NK-92 treated with Interleukin-12 subunit alpha and Interleukin-12 subunit beta, amount 100 ng/mL, for 24 hours (cell line): ENCODE results near the gene ZNF407.
A peak's percentile ranks its signal among the peaks of the same experiment; 100 is the strongest.
"Not testable (repeated sequence)": the region's sequence is repeated elsewhere in the genome, so short reads cannot be mapped to it uniquely, and the experiment has no call there.

Experiments used
- DNase-seq: peaks from one replicate; lab custom pipeline; 2025; lab: John Stamatoyannopoulos, UW

The ZNF407 gene

DNA sequence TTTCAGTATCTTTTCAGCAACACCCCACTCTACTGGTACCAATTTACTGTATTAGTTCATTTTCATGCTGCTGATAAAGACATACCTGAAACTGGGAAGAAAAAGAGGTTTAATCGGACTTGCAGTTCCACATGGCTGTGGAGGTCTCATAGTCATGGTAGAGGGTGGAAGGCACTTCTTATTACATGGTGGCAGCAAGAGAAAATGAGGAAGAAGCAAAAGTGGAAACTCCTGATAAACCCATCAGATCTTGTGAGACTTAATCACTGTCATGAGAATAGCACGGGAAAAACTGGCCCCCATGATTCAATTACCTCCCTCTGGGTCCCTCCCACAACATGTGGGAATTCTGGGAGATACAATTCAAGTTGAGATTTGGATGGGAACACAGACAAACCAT lies 374.1 kb downstream of the ZNF407 start:
- DNase-seq, result not testable (repeated sequence)

DNA sequence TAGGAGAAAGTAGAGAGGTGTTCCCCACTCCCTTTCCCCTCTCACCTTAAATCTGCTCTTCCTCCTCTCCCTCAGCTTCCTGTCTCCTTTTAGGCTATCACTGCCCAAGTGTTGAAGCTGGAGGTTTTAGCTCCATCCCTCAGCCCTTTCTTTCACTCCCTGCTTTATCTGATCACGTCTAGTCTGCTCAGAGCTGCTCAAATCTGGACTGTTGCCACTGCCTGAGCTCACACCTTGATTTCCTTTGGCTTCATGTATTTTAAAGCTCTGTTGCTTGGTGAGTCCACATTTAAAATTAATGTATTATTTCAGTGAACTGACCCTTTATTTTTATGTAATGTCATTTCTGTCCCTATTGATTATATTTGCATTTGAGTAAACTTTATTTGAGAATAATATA lies 374.7 kb downstream of the ZNF407 start:
- DNase-seq, result no peak

DNA sequence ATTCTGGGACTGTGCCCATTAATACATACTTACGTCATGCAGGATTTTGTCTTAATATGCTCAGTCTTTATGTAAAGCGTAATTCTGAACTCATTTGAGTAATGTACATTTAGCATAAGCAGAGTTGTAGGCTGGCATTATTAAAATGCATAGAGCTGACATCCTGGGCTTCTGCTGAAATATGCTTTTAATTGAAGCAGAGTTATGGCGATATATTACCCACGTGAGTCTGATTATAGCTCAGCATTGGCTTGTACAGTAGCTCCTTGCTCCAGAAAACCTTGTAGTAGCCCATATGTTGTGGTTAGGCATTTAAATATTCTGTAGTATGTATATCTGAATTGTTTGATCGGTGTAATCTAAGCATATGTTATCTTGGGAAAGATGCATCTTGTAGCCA lies 377.3 kb downstream of the ZNF407 start:
- DNase-seq, result no peak

DNA sequence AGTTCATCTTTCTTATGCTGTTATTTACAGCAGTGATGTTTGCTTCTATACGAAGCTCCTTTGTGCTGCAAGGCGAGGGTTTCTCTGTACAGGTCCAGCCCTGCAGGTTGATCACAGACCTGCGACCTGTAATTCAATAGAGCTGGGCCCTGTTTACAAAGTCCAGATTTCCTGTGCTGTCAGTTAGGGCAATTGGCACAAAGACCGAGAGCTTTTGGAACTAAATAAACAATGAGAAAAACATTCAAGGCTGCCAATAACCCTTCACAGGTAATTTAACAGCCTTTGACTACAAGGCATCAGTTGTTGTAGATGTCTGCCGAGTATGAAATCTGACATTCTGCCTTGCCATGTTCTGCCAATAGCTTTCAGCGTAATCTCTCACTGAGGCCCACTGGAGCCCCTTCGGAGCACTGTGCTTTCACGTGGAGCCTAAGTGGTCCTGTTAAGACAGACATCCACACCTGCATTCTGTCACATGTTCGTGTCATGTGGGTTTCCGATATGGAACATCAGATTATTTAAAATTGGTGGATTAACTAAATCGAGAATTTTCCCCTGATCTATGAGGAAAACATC lies 378.8 kb downstream of the ZNF407 start:
- no peak for DNase-seq

DNA sequence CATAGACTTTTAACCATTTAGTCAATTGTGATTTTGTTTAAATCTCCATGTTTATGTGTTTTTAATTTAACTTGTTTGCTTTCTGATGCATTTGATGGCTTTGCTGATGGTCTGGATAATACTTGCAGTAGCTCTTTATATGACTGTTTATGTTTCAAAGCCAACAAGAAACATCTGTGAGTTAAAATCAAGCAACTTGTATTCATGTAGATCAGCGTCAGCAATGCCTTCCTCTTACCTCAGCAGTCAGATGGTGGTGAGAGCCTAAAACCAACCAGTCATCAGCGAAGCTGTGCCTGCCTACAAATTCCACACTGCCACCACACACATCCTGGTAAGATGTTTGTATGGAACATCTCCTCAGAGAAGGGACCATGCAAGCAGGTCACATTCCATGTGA lies 379.4 kb downstream of the ZNF407 start:
- no peak for DNase-seq

DNA sequence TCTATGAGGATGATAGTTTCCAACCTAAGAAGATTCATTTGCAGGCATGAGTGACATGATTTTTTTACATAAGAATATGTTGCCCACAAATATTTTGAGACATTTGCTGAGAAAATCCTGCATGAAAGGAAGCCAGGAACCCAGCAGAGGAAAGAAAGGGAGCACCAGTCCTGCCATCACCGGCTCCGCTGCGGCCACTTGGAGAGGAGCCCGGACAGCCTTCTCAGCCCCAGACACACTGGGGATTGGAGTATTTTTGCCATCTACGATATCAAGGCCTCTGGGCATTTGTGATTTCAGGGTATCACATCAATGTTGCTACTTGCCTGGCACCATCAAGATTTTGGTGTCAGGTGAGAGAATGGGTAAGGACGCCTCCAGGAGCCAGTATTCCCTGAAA lies 383.0 kb downstream of the ZNF407 start:
- no peak for DNase-seq

DNA sequence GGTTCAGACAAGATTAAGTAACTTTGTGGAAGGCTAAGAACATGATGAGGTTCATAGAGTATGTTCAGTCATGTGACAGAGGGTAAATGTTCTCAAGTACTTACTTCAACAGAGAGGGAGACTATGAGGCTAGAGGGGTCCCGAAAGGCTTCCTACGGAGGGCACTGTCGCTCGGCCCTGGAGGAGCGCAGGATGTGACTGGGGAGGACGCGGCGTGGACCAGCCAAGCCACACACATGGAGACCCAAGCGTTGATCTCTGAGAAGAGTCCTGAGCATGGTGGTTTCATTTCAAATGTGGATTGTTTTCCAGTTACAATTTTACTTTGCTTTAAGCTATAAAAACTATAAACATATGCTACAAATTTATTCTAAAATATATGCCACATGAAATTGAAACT lies 383.8 kb downstream of the ZNF407 start:
- no peak for DNase-seq

DNA sequence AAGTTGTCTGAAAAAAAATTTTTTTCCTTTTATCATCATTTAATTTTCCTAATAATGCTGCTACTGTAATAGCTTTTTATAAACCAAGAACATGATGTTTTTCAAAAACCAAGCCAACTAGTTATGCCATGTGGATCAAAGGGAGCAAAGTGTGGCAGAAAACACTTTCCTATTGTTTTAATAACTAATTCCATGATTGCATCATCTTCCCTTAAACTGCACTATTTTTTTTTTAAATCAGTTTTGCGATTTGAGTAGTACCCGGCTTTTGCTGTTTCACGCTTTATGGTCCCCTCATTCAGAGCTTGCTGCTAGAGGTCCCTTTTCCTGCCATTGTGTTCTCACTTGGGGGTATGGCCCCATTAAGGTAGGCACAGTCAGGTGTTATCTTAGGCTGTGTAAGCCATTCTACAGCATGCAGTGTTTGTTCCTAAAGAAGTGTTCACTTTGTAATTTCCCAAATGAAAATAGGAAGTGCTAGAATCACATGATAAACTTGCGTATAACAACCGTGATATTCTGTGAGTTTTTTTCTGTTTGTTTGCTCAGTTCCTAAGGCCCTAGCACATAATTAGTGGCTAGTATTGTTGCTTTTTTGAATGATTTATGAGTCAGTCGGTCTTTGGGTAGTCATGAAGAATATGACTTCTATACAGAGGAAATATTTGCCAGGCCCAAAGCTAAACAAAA lies 385.4 kb downstream of the ZNF407 start:
- DNase-seq, result no peak

DNA sequence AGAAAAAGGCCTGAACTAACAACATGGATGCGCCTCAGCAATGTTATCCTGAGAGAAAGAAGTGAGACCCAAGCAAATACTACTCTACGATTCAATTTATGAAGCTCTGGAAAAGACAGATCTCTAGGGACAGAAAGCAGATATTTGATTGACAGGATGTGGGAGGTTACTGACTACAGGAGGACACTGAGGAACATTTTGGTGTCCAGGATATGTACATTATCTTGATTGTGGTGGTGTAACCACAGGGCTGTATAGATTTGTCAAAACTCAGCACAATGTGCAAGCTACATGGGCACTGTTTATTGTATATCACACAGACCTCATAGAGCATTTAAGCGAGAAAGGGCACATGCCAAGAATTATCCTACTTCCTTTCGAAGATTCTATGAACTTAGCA lies 391.5 kb downstream of the ZNF407 start:
- DNase-seq, result no peak

DNA sequence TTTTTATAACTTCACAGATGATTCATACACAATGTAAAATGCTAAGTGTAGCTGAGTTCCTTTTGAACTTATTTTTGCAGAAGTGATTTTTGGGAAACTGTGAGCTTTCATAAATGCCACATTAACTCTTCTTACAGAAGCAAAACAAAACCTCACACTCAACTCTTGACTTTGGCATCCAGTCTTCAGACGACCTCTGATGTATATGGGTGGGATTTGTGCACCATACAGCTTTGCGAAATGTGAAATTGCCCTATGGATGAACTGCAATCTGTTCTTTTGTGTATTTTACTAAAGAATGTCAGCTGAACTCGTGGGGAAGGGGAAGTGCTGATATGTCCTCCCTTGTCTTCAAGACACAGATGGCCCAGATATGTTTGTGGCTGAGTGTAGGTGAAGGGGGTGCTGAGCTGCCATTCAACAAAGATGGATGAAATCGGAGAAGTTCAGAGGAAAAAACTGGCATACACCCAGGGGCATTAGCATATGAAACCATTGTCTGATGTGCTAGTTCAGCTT lies 393.0 kb downstream of the ZNF407 start:
- DNase-seq, result no peak

DNA sequence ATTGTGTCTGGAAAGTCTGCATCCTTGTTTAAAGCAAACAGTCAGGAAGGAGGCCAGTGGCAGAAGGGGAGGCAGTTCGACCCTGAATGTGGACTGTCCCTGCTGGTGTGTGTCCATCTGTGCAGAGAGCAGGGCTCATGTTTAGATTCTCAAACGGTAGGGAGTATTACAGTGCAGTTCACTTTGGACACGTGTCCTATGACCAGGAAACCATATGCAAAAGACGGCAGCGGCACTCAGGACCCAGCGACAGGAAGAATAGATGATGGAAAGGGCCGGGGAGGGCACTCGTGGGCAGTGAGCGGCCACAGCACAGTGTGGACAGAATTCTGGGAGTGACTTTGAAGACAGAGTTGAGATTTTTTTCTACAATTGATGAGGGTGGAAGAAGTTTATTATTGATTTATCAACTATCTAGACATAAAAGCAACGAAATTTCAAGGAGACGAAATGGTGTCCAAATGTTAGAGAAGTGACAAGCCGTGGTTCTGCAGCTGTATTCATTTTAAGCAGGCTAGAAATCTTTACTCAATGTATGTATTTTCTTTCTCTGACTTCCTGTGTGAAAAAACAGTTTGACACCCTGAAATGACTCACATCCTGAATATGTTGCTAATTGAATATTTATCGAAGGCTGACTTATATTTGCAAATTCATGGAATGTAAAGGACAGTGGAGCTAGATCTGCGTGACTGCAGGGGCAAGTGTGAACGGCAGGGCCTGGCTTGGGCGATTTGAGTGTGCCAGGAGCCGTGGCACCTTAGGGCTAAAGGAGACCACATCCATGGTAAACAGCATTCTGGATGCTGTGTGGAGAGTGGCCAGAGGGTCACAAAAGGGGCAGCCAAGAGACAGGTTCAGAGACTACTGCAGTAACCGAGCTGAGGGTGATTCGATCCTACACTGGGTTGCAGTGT lies 397.1 kb downstream of the ZNF407 start:
- DNase-seq, result peak; percentile 69

DNA sequence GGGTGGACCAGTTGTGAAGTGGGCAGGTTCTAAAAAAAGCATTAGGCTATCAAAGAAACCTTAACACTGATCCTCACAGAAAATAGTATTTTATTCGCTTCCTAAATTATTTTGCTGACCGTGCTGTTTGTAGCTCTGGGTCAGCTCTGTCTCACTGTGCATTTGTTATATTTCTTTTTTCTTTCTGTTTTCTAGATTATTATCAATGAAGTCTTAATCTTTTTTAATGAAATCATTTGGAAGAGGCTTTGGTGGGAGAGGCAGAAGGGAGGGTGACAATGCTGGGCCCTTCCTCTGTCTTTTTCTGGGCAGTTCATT lies 397.7 kb downstream of the ZNF407 start:
- no peak for DNase-seq

DNA sequence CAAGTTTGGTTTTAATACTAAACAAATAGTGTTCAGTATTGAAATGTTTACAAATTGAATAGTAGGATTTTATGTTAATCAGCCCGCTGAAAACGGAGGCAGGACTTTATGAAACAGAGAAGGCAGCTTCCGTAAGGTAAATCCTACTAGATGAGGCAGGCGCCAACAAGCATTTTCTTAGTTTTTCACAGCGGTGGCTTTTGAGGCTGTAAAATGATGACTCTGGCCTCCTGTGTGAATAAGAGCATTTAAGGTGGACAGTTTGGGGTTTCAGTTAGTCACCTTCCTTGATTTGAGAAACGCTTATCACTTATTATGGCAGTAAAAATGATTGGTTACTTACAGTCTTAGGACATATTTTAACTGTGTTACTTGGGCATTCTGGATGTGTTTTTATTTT lies 398.4 kb downstream of the ZNF407 start:
- DNase-seq, result peak; percentile 32

DNA sequence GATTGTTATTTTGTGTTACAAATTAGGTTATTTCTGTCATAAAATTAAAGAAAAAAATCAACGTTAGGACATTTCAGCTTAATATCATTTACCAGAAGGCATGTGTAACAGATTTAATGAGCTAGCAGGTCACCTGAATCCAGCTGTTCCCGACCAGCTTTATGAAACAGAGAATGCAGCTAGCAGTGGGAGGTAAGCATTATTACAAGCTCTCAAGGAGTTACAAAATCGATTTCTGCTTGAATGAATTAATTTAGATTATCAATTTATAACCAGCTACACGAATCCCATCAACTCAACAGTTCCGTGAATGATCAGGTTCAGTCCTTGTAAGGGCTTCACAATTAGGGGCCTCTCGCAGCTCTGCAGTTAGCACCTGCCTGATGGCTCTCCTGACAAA lies 399.3 kb downstream of the ZNF407 start:
- DNase-seq, result no peak

DNA sequence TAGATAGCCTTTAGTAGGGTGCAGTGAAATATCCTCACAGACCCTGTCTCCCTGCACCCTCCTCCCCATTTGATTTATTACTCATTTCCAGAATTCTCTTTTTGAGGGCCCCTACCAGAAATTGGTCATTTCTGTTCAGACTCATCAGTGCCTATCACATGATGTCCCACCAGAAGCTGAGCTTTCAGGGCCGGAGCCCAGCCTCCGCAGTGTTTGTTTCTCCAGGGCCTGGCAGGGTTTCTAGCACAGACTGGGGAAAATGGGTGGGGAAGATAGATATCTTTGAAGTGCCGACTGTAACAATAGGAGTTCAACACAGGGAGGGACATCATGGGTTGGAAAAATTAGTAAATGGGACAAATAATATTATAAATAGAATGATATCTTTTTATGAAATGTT lies 403.2 kb downstream of the ZNF407 start:
- DNase-seq, result no peak

DNA sequence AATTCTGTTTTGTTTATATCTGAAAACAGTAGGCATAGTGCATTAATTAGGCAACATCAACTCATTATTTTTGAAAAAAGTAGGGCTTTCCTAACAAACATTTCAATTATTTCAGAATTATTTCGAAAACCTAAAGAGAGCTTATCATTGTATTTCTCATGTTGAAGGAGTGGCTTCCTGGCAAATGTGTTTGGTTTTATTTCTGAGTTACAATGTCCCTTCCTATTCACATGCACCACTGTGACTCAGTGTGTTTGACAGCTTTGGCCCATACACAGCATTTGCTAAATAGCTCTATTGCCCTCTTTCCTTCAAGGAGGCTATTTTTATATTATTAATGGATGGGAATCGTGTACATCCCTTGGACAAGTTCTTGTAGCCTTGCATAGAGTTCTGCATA lies 405.4 kb downstream of the ZNF407 start:
- DNase-seq, result no peak

DNA sequence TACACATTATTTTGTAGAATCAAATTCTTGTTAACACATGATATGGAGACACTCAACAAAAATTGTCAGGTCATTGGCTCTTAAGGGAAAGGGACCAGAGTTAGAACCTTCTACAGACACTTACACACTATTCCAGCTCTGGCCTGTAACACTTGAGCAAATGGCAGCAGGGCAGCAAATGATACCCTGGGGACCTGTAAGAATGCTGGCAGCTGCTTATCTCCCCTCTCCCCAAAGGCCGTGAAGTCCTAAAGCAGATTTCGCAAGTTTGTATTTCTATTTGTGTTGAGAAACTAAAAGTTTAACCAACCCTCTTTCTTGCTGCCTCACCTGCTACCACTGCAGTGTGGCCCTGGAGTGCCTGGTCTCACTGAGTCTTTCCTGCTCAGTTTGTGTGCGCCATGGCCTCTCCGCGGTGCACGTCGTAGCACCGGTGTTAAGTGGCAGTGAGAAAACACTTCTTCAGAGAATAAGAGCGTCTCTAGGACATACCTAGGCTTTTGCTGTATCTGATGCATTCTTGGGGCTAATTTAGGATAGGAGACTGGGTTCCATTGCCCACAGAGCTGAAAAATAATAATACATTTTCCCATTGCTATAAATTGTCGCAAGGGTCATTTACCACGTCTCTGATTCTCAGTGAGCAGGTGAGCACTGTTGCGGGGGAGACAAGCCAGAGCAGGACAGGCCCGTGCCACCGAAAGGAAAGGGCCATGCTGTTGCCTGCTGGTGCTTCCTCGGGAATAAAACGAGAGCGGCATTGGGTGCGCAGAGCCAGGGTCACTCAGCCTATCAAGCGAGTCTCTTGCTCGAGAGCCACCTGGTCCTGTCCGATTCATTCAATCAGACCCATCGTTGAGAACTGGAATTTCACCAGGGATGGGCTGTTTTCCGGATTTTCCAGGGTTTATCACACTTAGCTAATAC lies 406.4 kb downstream of the ZNF407 start:
- no peak for DNase-seq

DNA sequence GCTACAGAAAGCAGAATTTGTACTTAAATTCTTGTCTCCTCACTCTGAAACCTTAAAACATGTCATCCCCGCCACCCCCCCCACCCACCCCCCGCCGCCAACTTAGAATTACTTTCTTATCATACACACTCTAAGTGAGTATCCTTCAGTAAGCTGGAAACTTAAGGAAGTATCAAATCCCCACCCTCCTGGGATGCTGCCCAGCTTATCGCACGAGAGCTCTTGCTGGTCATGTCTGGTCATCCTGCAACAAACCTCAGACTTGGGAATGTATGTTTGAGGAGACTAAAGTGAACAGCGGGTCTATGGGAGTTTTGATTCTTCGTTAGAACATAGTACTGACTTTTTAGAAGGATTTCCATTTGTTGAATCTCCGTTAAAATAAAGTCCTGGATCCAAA lies 408.0 kb downstream of the ZNF407 start:
- no peak for DNase-seq

DNA sequence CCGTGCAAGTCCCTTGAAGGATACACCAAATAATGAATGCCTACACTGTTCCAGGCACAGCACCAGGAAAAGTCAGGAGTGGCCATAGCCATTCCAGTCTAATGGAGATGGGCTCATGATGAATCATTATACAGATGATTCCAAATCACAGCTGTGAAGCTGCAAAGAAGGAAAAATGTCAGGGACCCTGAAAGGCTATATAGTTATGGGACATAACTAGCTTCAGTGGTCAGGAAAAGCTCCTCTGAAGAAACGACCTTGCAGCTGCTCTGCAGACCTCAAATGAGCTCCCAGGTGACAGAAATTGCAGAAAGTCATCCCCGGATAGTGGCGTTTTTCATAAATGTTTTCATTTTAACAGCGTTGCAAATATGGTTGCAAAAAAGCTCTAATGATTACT lies 410.5 kb downstream of the ZNF407 start:
- no peak for DNase-seq

DNA sequence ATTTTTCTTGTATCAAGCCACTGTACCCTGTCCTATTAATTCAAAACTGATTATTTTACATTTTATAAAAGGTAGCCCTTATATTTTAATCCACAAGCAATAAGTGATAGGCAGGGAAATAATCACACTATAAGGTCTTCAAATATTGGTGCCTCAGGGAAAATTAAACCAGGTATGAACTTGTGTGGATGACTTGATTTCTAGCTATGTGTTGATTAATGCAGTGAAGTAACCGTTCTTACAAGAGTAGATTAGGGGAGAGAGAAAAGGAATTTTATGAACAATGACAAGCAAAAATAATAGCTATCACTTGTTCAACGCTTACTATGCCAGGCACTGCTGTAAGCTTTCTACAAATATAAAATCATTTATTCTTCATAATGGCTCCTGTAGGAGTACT lies 411.6 kb downstream of the ZNF407 start:
- DNase-seq, result no peak

DNA sequence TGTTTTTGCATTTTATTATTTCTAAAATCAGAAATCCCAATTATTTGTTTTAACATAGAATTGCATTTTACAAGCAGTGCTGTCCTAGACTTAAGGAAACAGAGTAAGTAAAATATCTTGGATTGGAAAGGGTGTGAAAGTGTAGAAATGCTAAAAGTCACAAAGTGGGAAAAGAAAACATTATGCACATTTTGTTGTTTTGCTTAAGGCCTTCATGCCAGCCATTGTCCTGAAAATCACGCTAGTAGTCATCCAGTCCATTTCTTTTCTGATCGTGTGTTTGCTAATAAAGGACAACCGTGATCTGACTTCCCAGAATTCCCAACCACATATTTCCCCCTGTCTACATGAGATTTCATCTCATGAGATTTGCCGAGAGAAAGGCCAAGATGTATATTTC lies 412.2 kb downstream of the ZNF407 start:
- DNase-seq, result no peak

DNA sequence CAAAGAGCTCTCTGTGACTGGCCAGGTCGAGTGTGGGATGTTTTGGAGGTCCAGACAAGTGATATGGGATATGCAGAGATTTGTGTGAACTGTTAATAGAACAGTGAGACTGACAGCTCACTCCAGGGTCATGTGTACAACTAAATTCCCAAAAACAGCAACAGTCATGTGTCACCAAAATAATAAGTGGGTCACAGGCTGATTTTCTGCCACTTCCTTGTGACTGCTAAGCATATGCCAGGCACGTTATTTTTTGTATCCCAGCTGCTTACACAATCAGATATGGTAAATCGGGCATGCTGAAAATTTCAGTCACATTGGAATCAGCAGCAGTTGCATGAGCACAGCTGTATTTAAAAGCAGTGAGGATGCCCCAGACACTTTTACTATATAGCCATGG lies 412.6 kb downstream of the ZNF407 start:
- no peak for DNase-seq
